ENCODE measurements around the gene TSR1. TPM values are rescaled to one million over a fixed set of nuclear protein-coding genes. Genes with fewer than 3 reads are reported as not detected.
A peak's percentile ranks its signal among the peaks of the same experiment; 100 is the strongest.

The TSR1 gene
- total RNA-seq, 6 experiments from 2014 or later: 35.9 to 43.2 (median 37.6) TPM

DNA sequence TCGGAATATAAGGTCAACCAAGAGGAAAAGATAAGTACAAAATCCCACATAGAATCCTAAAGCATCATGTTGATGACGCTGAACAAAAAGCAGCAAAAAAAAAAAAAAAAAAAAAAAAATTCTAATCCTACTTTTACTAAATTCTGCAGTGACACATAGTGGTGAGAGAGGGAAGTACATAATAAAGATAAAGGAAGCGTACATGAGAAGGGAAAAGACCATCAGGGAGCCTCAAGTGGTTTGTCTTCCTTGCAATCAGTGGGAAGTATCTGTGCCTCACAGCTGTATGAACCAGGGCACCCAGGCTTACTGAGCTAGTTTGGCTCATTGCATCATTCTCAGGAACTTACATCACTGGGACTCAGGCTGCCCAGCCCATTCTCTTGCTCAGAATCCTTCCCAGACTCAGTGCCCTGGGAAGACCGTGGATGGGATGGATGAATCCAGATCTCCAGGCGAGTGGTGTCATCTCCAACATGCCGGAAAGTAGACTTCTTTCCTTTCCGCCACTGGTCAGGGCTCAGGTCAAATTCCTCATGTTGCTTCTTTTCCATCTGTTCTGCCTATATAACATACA, 53.9 kb downstream of the TSR1 start:
- peak; percentile 78 for DNase-seq
- Mint-ChIP-seq H3K27me3 (ENCODE audit: insufficient read depth) (no peaks in the 10 kb centered on the region), H3K9me3 (no peaks in the 10 kb centered on the region), H3K4me1 (ENCODE audit: low read depth) (peaks cover 23% of the 10 kb centered on the region), H3K4me3 (no peak overlapping the region), H3K27ac (peak overlapping the region; percentile 67), H3K36me3 (ENCODE audit: low read depth) (peaks cover 18% of the 10 kb centered on the region)
- TF ChIP-seq, protein P1, sequence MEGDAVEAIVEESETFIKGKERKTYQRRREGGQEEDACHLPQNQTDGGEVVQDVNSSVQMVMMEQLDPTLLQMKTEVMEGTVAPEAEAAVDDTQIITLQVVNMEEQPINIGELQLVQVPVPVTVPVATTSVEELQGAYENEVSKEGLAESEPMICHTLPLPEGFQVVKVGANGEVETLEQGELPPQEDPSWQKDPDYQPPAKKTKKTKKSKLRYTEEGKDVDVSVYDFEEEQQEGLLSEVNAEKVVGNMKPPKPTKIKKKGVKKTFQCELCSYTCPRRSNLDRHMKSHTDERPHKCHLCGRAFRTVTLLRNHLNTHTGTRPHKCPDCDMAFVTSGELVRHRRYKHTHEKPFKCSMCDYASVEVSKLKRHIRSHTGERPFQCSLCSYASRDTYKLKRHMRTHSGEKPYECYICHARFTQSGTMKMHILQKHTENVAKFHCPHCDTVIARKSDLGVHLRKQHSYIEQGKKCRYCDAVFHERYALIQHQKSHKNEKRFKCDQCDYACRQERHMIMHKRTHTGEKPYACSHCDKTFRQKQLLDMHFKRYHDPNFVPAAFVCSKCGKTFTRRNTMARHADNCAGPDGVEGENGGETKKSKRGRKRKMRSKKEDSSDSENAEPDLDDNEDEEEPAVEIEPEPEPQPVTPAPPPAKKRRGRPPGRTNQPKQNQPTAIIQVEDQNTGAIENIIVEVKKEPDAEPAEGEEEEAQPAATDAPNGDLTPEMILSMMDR (IDR thresholded peaks at IDR 0.05): peak; percentile 86

DNA sequence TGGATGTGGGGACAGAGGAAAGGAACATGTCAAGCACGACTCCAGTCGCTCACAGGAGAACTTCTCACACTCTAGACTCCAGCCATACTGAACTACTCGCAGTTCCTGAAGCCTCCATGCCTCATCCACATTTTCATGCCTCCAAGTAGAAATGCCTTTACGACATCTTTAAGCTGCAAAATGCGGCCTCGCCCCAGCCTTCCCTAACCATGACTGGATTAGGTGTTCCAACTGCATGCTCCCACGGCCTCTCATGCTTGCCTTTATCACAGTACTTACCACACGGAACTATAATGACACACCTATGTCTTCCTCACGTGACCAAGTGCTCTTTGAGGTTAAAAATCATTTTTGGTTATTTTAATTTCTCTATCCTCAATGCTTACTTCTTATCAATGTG, 56.5 kb downstream of the TSR1 start:
- Mint-ChIP-seq H3K36me3 (ENCODE audit: low read depth) (peaks cover 17% of the 10 kb centered on the region), H3K4me3 (no peak overlapping the region), H3K9me3 (no peaks in the 10 kb centered on the region), H3K4me1 (ENCODE audit: low read depth) (peaks cover 23% of the 10 kb centered on the region), H3K27me3 (ENCODE audit: insufficient read depth) (no peaks in the 10 kb centered on the region; the same call in 1 of the 2 replicates), H3K27ac (no peak overlapping the region)
- TF ChIP-seq, protein P1 (IDR thresholded peaks at IDR 0.05): no peak
- no peak for DNase-seq

DNA sequence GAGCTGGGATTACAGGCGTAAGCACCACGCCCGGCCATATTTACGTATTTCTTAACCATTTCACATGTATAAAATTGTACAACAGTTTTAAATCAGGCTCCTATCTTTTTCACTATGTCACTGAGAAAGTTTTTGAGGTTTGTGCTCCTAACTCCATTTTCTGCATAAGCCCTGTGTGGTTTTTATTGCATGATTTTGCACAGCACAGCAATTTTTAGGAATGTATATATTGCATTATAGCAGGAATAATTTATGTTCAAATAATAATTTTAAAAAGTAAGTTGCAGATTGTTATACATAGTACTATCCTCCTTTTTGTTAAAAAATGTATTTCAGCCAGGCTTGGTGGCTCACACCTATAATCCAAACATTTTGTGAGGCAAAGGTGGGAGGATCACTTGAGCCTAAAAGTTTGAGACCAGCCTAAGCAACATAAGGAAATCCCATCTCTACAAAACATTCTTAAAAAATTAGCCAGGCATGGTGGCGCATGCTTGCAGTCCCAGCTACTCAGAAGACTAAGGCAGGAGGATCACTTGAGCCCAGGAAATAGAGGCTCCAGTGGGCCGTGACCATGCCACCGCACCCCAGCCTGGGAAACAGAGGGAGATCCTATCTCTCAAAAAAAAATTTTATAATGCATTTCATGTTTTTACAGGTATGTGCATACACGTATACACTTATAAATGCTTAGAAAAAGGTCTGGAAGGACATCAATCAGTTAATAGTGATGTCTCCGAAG, 58.7 kb downstream of the TSR1 start:
- TF ChIP-seq, protein P1 (IDR thresholded peaks at IDR 0.05): no peak
- H3K9me3 Mint-ChIP-seq: no peaks in the 10 kb centered on the region
- peaks cover 9% of the 10 kb centered on the region for H3K4me1 Mint-ChIP-seq (ENCODE audit: low read depth)
- no peaks in the 10 kb centered on the region; the same call in 1 of the 2 replicates for H3K27me3 Mint-ChIP-seq (ENCODE audit: insufficient read depth)
- no peak overlapping the region for H3K4me3 Mint-ChIP-seq
- DNase-seq: no peak
- no peak overlapping the region for H3K27ac Mint-ChIP-seq
- peaks cover 17% of the 10 kb centered on the region for H3K36me3 Mint-ChIP-seq (ENCODE audit: low read depth)

DNA sequence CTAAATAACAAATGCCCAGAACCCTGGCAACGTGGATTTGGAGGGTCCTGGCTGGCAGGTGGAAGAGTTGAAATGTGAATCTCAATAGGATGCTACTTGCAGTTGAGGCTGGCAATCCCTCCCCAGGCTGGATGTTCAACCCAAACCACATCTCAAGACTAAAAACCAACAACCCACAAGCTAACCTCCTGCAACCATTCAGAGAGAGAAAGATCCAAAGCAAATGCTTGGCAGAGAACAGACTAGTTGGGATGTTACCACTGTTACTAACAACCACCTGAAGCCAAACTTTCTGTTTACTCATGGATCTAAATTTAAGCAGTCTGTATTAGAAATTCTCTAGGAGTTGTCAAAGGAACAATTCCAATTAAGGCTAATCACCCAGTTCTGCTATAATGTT, 60.5 kb downstream of the TSR1 start:
- DNase-seq: no peak
- H3K27ac Mint-ChIP-seq: no peak overlapping the region

DNA sequence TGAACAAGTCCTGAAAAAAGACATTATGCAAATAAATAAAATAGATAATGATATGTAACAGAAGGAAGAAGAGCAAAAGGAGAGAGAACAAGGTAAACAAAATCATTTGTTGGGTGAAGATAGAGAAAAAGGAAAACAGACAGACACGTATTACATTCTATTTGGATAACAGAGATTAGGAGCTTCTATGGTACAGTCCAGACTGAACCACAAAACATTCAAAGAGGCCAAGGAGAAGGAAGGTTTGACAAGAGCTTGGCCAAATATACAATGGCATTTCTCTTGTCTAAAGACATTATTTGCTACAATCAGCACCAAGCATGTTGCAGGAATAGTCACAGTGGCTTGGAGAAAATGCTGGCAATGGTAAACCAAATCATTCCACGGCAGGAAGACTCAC, 61.8 kb downstream of the TSR1 start:
- TF ChIP-seq, protein P1 (IDR thresholded peaks at IDR 0.05): no peak
- Mint-ChIP-seq H3K36me3 (ENCODE audit: low read depth) (peaks cover 6% of the 10 kb centered on the region; the same call in 1 of the 2 replicates), H3K9me3 (no peaks in the 10 kb centered on the region), H3K4me1 (ENCODE audit: low read depth) (no peaks in the 10 kb centered on the region), H3K27me3 (ENCODE audit: insufficient read depth) (no peaks in the 10 kb centered on the region; the same call in 1 of the 2 replicates), H3K27ac (no peak overlapping the region), H3K4me3 (no peak overlapping the region)
- DNase-seq: no peak

More for the DNA sequence above, 60.5 kb downstream of the TSR1 start:
- TF ChIP-seq, protein P1 (IDR thresholded peaks at IDR 0.05): no peak
- Mint-ChIP-seq H3K4me3 (no peak overlapping the region), H3K27me3 (ENCODE audit: insufficient read depth) (no peaks in the 10 kb centered on the region; the same call in 1 of the 2 replicates), H3K4me1 (ENCODE audit: low read depth) (no peaks in the 10 kb centered on the region), H3K36me3 (ENCODE audit: low read depth) (peaks cover 6% of the 10 kb centered on the region; the same call in 1 of the 2 replicates), H3K9me3 (no peaks in the 10 kb centered on the region)

Other genes starting within 250 kb of the TSR1 start
- gene SMG6, start 32.7 kb downstream of the TSR1 start, total RNA-seq (2021; fragmentation: NEBNext Ultra II Directional; extraction: Animal tissue kit (Norgen Biotek cat#: 25700)): 10 to 100 TPM; 29.5 to 37.4 (median 31.8) TPM
- 10 to 100 TPM; 18.5 to 29.7 (median 21.8) TPM for gene SRR, start 32.5 kb downstream of the TSR1 start, total RNA-seq (2021; fragmentation: NEBNext Ultra II Directional; extraction: Animal tissue kit (Norgen Biotek cat#: 25700))
- 10 to 100 TPM; 22.4 to 28.2 (median 26.1) TPM for gene SGSM2, start 1.0 kb upstream of the TSR1 start, total RNA-seq (2021; fragmentation: NEBNext Ultra II Directional; extraction: Animal tissue kit (Norgen Biotek cat#: 25700))
- gene MNT, start 64.6 kb upstream of the TSR1 start, total RNA-seq (2021; fragmentation: NEBNext Ultra II Directional; extraction: Animal tissue kit (Norgen Biotek cat#: 25700)): 10 to 100 TPM; 19.4 to 25.4 (median 21.9) TPM
- gene METTL16, start 175.4 kb upstream of the TSR1 start, total RNA-seq (2021; fragmentation: NEBNext Ultra II Directional; extraction: Animal tissue kit (Norgen Biotek cat#: 25700)): 10 to 100 TPM; 21.7 to 25.7 (median 24.1) TPM